Osteocyte (in vitro differentiated cells): ENCODE data around the gene RPS5. TPM values are rescaled to one million over a fixed set of nuclear protein-coding genes. Genes with fewer than 3 reads are reported as not detected.

Experiments used
- DNase-seq: peaks from one replicate; pipeline ENCODE4 v3.0.0; 2021; ENCODE audit warnings: mixed read lengths; ENCODE audit not compliant: unreplicated experiment; ENCODE audit errors: extremely low spot score
- H3K27ac Mint-ChIP-seq: one replicate; pipeline ENCODE4 v1.8.0; 2021; ENCODE audit warnings: mild to moderate bottlenecking, mixed read lengths; ENCODE audit not compliant: unreplicated experiment
- H3K27me3 Mint-ChIP-seq: one replicate; pipeline ENCODE4 v1.8.0; 2021; ENCODE audit warnings: mixed read lengths; ENCODE audit not compliant: unreplicated experiment
- H3K36me3 Mint-ChIP-seq: one replicate; pipeline ENCODE4 v1.8.0; 2021; ENCODE audit warnings: mixed read lengths; ENCODE audit not compliant: unreplicated experiment
- H3K4me1 Mint-ChIP-seq: one replicate; pipeline ENCODE4 v1.8.0; 2021; ENCODE audit warnings: mixed read lengths; ENCODE audit not compliant: unreplicated experiment
- H3K4me3 Mint-ChIP-seq: one replicate; pipeline ENCODE4 v1.8.0; 2021; ENCODE audit warnings: mild to moderate bottlenecking, moderate library complexity, mixed read lengths; ENCODE audit not compliant: unreplicated experiment
- H3K9me3 Mint-ChIP-seq: one replicate; pipeline ENCODE4 v1.8.0; 2021; ENCODE audit warnings: mixed read lengths; ENCODE audit not compliant: unreplicated experiment
- total RNA-seq: library from RNA; stranded (reverse); gene quantifications from 2 replicates; pipeline ENCODE4 v1.2.1, GENCODE V29; 2021
- TF ChIP-seq, protein P1 (sequence below): fragments of 200-600 bp; sonication (generic); IDR thresholded peaks from 2 replicates; pipeline ENCODE4 v1.5.0; 2021; ENCODE audit warnings: antibody characterized with exemption, mild to moderate bottlenecking, moderate library complexity

Gene RPS5
- total RNA-seq, 1 donor from 2014 or later = 942 TPM

DNA sequence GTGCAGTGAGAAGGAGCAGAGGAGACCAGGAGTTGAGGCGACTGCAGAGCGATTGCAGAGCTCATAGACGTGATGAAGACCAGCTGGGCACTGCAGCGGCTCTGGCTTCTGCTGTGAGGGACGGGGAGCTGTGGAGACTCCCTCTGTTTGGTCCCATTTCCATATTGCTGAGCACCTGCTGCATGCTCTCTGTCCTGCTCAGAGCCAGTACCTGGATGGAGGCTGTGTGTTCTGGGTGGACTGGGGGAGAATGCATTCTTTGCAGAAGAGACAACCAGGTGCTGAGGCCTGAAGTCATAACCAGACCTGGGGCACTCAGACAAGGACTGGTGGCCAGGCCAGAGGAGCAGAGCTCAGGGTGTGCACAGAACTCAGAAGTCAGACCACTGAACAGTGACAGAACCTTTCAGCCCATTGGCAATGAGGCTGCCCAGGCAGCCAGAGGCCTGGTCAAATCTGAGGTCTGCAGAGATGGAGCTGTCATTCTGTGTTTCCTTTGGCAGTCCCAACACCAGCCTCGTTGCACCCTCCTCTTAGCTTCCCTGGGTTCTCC is 32.5 kb upstream of the RPS5 start:
- peaks cover 2% of the 10 kb centered on the region for H3K4me1 Mint-ChIP-seq
- H3K27me3 Mint-ChIP-seq = no peaks in the 10 kb centered on the region
- TF ChIP-seq, protein P1, sequence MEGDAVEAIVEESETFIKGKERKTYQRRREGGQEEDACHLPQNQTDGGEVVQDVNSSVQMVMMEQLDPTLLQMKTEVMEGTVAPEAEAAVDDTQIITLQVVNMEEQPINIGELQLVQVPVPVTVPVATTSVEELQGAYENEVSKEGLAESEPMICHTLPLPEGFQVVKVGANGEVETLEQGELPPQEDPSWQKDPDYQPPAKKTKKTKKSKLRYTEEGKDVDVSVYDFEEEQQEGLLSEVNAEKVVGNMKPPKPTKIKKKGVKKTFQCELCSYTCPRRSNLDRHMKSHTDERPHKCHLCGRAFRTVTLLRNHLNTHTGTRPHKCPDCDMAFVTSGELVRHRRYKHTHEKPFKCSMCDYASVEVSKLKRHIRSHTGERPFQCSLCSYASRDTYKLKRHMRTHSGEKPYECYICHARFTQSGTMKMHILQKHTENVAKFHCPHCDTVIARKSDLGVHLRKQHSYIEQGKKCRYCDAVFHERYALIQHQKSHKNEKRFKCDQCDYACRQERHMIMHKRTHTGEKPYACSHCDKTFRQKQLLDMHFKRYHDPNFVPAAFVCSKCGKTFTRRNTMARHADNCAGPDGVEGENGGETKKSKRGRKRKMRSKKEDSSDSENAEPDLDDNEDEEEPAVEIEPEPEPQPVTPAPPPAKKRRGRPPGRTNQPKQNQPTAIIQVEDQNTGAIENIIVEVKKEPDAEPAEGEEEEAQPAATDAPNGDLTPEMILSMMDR = no peak
- H3K9me3 Mint-ChIP-seq = no peaks in the 10 kb centered on the region
- DNase-seq = no peak
- H3K36me3 Mint-ChIP-seq = peaks cover 8% of the 10 kb centered on the region
- H3K4me3 Mint-ChIP-seq = no peak overlapping the region
- H3K27ac Mint-ChIP-seq = no peak overlapping the region

DNA sequence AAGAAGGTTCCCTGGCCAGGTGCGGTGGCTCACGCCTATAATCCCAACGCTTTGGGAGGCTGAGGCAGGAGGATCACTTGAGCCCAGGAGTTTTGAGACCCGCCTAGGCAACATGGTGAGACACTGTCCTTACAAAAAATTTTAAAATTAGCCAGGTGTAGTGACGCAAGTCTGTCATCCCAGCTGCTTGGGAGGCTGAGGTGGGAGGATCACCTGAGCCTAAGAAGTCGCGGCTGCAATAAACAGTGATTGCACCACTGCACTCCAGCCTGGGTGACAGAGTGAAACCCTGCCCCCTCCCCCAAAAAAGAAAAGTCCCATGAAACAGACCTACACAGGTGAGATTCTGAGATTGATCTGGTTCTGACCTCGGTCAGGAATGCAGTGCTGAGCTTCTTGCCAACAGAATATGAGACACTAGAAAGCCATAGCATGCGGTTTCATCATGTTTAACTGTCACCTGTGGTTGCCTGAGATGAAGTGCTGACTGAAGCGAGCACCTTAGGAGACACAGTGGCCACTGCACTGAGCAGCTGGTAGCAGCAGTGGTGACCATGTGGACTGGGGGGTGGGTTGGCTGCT is 31.8 kb upstream of the RPS5 start:
- no peak for DNase-seq
- Mint-ChIP-seq H3K27ac (no peak overlapping the region), H3K4me1 (no peaks in the 10 kb centered on the region), H3K4me3 (no peak overlapping the region), H3K9me3 (no peaks in the 10 kb centered on the region), H3K27me3 (no peaks in the 10 kb centered on the region), H3K36me3 (peaks cover 6% of the 10 kb centered on the region)
- TF ChIP-seq, protein P1 = no peak

DNA sequence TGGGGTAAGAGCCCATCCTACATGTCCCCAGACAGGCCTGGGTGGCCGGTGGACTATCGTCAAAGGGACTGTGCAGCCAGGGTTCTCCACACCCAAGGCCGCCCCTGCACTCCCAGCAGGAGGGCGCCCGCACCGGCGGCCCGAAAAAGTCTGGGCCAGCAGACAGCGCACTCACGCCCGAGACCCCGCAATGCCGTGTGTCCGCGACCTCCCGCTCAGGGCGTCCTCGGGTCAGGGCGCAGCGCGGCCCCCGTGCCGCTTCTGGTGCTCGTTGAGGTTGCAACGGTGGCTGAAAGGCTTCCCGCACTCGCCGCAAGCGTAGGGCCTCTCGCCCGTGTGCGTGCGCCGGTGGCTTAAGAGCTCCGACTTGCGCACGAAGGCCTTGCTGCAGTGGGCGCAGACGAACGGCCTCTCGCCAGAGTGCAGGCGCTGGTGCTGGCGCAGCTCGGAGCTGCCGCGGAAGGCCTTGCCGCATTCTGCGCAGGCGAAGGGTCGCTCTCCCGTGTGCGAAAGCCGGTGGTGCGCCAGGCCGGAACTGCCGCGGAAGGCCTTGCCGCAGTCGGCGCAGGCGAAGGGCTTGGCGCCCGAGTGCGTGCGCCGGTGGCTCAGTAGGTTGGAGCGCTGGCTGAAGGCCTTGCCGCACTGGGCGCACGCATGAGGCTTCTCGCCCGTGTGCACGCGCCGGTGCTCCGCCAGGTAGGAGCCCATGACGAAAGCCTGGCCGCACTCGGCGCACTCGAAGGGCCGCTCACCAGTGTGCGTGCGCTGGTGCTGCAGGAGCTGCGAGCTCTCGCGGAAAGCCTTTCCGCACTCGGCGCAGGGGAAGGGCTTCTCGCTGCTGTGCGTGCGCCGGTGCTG is 30.9 kb upstream of the RPS5 start:
- Mint-ChIP-seq H3K4me3 (no peak overlapping the region), H3K27ac (no peak overlapping the region), H3K27me3 (no peaks in the 10 kb centered on the region), H3K9me3 (no peaks in the 10 kb centered on the region), H3K4me1 (no peaks in the 10 kb centered on the region), H3K36me3 (peaks cover 4% of the 10 kb centered on the region)
- TF ChIP-seq, protein P1 = no peak
- DNase-seq = no peak

DNA sequence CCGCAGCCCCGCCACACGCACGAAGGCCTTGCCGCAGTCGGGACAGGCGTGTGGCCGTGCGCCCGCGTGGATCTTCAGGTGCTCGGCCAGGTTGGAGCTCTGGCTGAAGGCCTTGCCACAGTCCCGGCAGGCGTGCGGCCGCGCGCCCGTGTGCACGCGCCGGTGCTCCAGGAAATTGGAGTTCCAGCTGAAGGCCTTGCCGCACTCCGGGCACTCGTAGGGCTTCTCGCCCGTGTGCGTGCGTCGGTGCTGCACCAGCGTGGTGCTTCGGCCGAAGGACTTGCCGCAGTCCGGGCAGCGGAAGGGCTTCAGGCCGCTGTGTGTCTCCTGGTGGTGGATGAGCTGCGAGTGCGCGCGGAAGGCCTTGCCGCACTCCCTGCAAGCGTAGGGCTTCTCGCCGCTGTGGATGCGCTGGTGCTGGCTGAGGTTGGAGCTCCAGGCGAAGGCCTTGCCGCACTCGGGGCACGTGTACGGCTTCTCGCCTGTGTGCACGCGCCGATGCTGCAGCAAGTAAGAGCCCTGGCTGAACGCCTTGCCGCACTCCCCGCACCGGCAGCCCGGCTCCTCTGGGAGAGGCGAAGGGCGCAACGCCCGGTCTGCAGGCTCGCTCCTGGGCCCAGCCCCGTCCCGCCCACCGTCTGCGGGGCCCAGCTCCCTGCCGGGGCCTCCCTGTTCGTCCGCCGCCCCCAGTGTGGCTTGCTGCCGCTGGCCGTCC is 30.1 kb upstream of the RPS5 start:
- DNase-seq = no peak
- H3K9me3 Mint-ChIP-seq = no peaks in the 10 kb centered on the region
- H3K27ac Mint-ChIP-seq = no peak overlapping the region
- TF ChIP-seq, protein P1 = no peak
- H3K27me3 Mint-ChIP-seq = no peaks in the 10 kb centered on the region
- H3K36me3 Mint-ChIP-seq = peaks cover 2% of the 10 kb centered on the region
- no peak overlapping the region for H3K4me3 Mint-ChIP-seq
- peaks cover 7% of the 10 kb centered on the region for H3K4me1 Mint-ChIP-seq
